IMR-90 (cell line): ENCODE data around the gene IQCK. TPM values are rescaled to one million over a fixed set of nuclear protein-coding genes. Genes with fewer than 3 reads are reported as not detected.
A peak's percentile ranks its signal among the peaks of the same experiment; 100 is the strongest.

ENCODE experiments used
- ATAC-seq: fragments of 200-7000 bp; cut with Tn5 transposase; 2 replicates; pipeline ENCODE4 v1.9.1; 2020; ENCODE audit warnings: low read depth, mild to moderate bottlenecking, moderate library complexity
- BruUV-seq: library from RNA; stranded (reverse); fragments of 400-500 nt; replicated peaks from 2 replicates; lab custom pipeline; 2021; lab: Mats Ljungman, UMichigan
- CTCF ChIA-PET: fragments of 300-600 bp; formaldehyde crosslinking; extraction: SDS; loops from one replicate; lab custom pipeline; 2021; ENCODE audit warnings: antibody characterized with exemption; lab: Yijun Ruan, JAX
- POLR2A ChIA-PET: fragments of 300-600 bp; sonication (Branson Sonifier 250); formaldehyde crosslinking; loops from one replicate; lab custom pipeline; 2022; ENCODE audit warnings: antibody characterized with exemption; ENCODE audit not compliant: unreplicated experiment; lab: Charles Lee
- DNase-seq: peaks from one replicate; pipeline ENCODE4 v3.0.0; 2013
- H2AFZ ChIP-seq: replicated peaks from 2 replicates; pipeline ENCODE3; 2013; ENCODE audit warnings: low read length, mild to moderate bottlenecking; ENCODE audit not compliant: poor library complexity
- H2AK5ac ChIP-seq: 2 replicates; pipeline ENCODE4 v1.6.1; 2013; ENCODE audit warnings: low read depth, low read length, inconsistent platforms
- H2AK9ac ChIP-seq: replicated peaks from 2 replicates; pipeline ENCODE3; 2013; ENCODE audit warnings: mild to moderate bottlenecking, low read depth, low read length, moderate library complexity; ENCODE audit not compliant: poor library complexity
- H2BK120ac ChIP-seq: 2 replicates; pipeline ENCODE4 v1.6.1; 2013; ENCODE audit warnings: low read depth, low read length, inconsistent platforms
- H2BK15ac ChIP-seq: 3 replicates; pipeline ENCODE4 v1.6.1; 2013; ENCODE audit warnings: low read depth, low read length, inconsistent platforms
- H2BK20ac ChIP-seq: 2 replicates; pipeline ENCODE4 v1.6.1; 2013; ENCODE audit warnings: low read depth, mild to moderate bottlenecking, inconsistent platforms, low read length, moderate library complexity
- H2BK5ac ChIP-seq: 2 replicates; pipeline ENCODE4 v1.6.1; 2013; ENCODE audit warnings: mild to moderate bottlenecking, low read depth, low read length, inconsistent platforms; ENCODE audit not compliant: poor library complexity, severe bottlenecking
- H3K14ac ChIP-seq: replicated peaks from 2 replicates; pipeline ENCODE4 v1.6.1; 2013; ENCODE audit warnings: low read depth, low read length, inconsistent platforms
- H3K18ac ChIP-seq: 2 replicates; pipeline ENCODE4 v1.6.1; 2013; ENCODE audit warnings: low read depth, low read length, control low read depth
- H3K23ac ChIP-seq: 2 replicates; pipeline ENCODE4 v1.6.1; 2013; ENCODE audit warnings: low read depth, low read length, inconsistent platforms
- H3K27ac ChIP-seq: 2 replicates; pipeline ENCODE4 v1.5.1; 2013; ENCODE audit warnings: mild to moderate bottlenecking, control low read depth, low read length; ENCODE audit not compliant: insufficient read depth
- H3K27me3 ChIP-seq: 2 replicates; pipeline ENCODE4 v1.6.1; 2013; ENCODE audit warnings: low read length; ENCODE audit not compliant: control insufficient read depth, insufficient read depth
- H3K36me3 ChIP-seq: 2 replicates; pipeline ENCODE4 v1.6.1; 2013; ENCODE audit warnings: low read length, mixed read lengths; ENCODE audit not compliant: control insufficient read depth, insufficient read depth
- H3K4ac ChIP-seq: 2 replicates; pipeline ENCODE4 v1.6.1; 2013; ENCODE audit warnings: low read depth, low read length, inconsistent platforms
- H3K4me1 ChIP-seq: 2 replicates; pipeline ENCODE4 v1.6.1; 2013; ENCODE audit warnings: low read length, mixed read lengths; ENCODE audit not compliant: control insufficient read depth, insufficient read depth
- H3K4me2 ChIP-seq: 2 replicates; pipeline ENCODE4 v1.6.1; 2013; ENCODE audit warnings: low read depth, mild to moderate bottlenecking, control low read depth, low read length, moderate library complexity
- H3K4me3 ChIP-seq: 2 replicates; pipeline ENCODE4 v1.5.1; 2013; ENCODE audit warnings: low read depth, mild to moderate bottlenecking, control low read depth, low read length, moderate library complexity; ENCODE audit not compliant: insufficient read depth
- H3K56ac ChIP-seq: 2 replicates; pipeline ENCODE4 v1.6.1; 2013; ENCODE audit warnings: low read length, inconsistent platforms; ENCODE audit not compliant: insufficient read depth; ENCODE audit errors: extremely low read depth
- H3K79me1 ChIP-seq, 2 experiments: 2 replicates each; pipeline ENCODE4 v1.6.1; 2013; ENCODE audit warnings: low read length in 2 of 2, inconsistent platforms in 1 of 2, low read depth in 1 of 2
- H3K9ac ChIP-seq: 2 replicates; pipeline ENCODE4 v1.6.1; 2013; ENCODE audit warnings: low read depth, low read length, control low read depth
- H3K9me1 ChIP-seq: 2 replicates; pipeline ENCODE4 v1.6.1; 2013; ENCODE audit warnings: low read length, inconsistent platforms; ENCODE audit not compliant: insufficient read depth
- H3K9me3 ChIP-seq: 2 replicates; pipeline ENCODE4 v1.6.1; 2013; ENCODE audit warnings: low read length; ENCODE audit not compliant: control insufficient read depth, insufficient read depth
- H4K20me1 ChIP-seq: 2 replicates; pipeline ENCODE4 v1.6.1; 2013; ENCODE audit warnings: low read length, inconsistent platforms; ENCODE audit not compliant: insufficient read depth
- H4K5ac ChIP-seq: 2 replicates; pipeline ENCODE4 v1.6.1; 2013; ENCODE audit warnings: mild to moderate bottlenecking, low read depth, low read length, control low read depth
- H4K8ac ChIP-seq, 2 experiments: 2 replicates each; pipeline ENCODE4 v1.6.1; 2013; ENCODE audit warnings: low read depth in 2 of 2, low read length in 2 of 2, control low read depth in 1 of 2, inconsistent platforms in 1 of 2
- H4K91ac ChIP-seq: 2 replicates; pipeline ENCODE4 v1.6.1; 2013; ENCODE audit warnings: low read depth, low read length, inconsistent platforms; ENCODE audit not compliant: insufficient read depth
- BHLHE40 ChIP-seq: fragments of 150-350 bp; IDR thresholded peaks from 2 replicates; pipeline ENCODE4 v1.6.1; 2016; ENCODE audit warnings: mild to moderate bottlenecking, low read depth, low read length
- CTCF ChIP-seq: conservative IDR thresholded peaks from 2 replicates; pipeline ENCODE4 v1.5.1; 2012; ENCODE audit warnings: mild to moderate bottlenecking, low read depth, low read length, improper control_type of control experiment
- FOS ChIP-seq: fragments of 150-350 bp; IDR thresholded peaks from 2 replicates; pipeline ENCODE4 v1.6.1; 2016; ENCODE audit warnings: low read depth, low read length
- POLR2A ChIP-seq: IDR thresholded peaks from 2 replicates; pipeline ENCODE4 v1.6.1; 2012; ENCODE audit warnings: mild to moderate bottlenecking, low read depth, low read length
- RCOR1 ChIP-seq: IDR thresholded peaks from 2 replicates; pipeline ENCODE4 v1.6.1; 2012; ENCODE audit warnings: mild to moderate bottlenecking, low read length, improper control_type of control experiment; ENCODE audit not compliant: insufficient replicate concordance
- USF2 ChIP-seq: fragments of 150-350 bp; IDR thresholded peaks from 2 replicates; pipeline ENCODE4 v1.6.1; 2017; ENCODE audit warnings: mild to moderate bottlenecking, antibody characterized with exemption, low read length, low read depth
- WGBS, 2 experiments: methylation state at CpG; one replicate each; pipeline versions ENCODE4 v1.1.5 to v1.1.7; 2013; ENCODE audit warnings: missing lambda C conversion rate in 2 of 2; ENCODE audit not compliant: insufficient read length in 1 of 2; ENCODE audit errors: extremely low coverage in 2 of 2; 5-methylcytosine and 5-hydroxymethylcytosine counted together
- dilution Hi-C: fragments of 300-500 bp; cut with HindIII; formaldehyde crosslinking; loops from one replicate; pipeline ENCODE4 v1.14.3; 2018; ENCODE audit warnings: low sequenced_read_pairs; ENCODE audit not compliant: unreplicated experiment
- in situ Hi-C: fragments of 300-500 bp; cut with MboI; formaldehyde crosslinking; loops from 3 replicates; pipeline ENCODE4 v1.14.3; 2019; ENCODE audit warnings: low sequenced_read_pairs, inconsistent platforms, mixed read lengths
- intact Hi-C: fragments of 100-400 bp; cut with micrococcal nuclease; formaldehyde crosslinking; loops from 2 replicates; pipeline ENCODE4 v1.10.0; 2022
- polyA plus RNA-seq, 3 experiments: library from polyadenylated mRNA; depleted of rRNA; stranded (reverse); fragments of >200 nt; gene quantifications; 2 replicates each; pipeline ENCODE4 v1.2.3, GENCODE V29; 2012; ENCODE audit warnings: low replicate concordance in 1 of 3
- total RNA-seq: library from RNA; depleted of rRNA; stranded (reverse); fragments of >200 nt; gene quantifications from 2 replicates; pipeline ENCODE4 v1.2.3, GENCODE V29; 2012

The IQCK gene
- total and polyA plus RNA-seq, 2 of the 4 experiments (the other 2 are of a cell fraction): 4.1 to 5.4 TPM

- Histone ChIP-seq H3K23ac (peak overlapping the region; percentile 34; the same call in 1 of the 2 replicates), H4K20me1 (no peaks in the 10 kb centered on the region), H2BK15ac (no peak overlapping the region), H3K18ac (no peak overlapping the region), H2BK120ac (no peak overlapping the region), H3K79me1 (no peaks in the 10 kb centered on the region), H3K4me3 (no peak overlapping the region), H2AK9ac (no peak overlapping the region), H3K27me3 (no peaks in the 10 kb centered on the region), H3K36me3 (peaks cover 3% of the 10 kb centered on the region; the same call in 1 of the 2 replicates), H3K27ac (no peak overlapping the region), H3K4me2 (no peak overlapping the region), H4K5ac (no peak overlapping the region), H3K9me3 (no peaks in the 10 kb centered on the region), H2AK5ac (no peak overlapping the region), H3K4me1 (peaks cover 3% of the 10 kb centered on the region; the same call in 1 of the 2 replicates), H2BK5ac (no peak overlapping the region), H4K91ac (no peak overlapping the region), H3K14ac (no peak overlapping the region), H3K9me1 (peaks cover 6% of the 10 kb centered on the region; the same call in 1 of the 2 replicates), H2AFZ (no peak overlapping the region), H3K56ac (no peak overlapping the region), H4K8ac (no peak overlapping the region), H2BK20ac (no peak overlapping the region), H3K4ac (no peak overlapping the region), H3K9ac (no peak overlapping the region)
- in situ Hi-C loops (no loop called here), intact Hi-C loops (no loop called here), dilution Hi-C loops (no loop called here)
- ChIA-PET CTCF (interaction anchor here (0.5 kb wide), 1 partner anchor 165 kb away, joined by 3 read pairs; no protein-coding TSS in a partner anchor), POLR2A (no interaction called here)
- WGBS, 2 experiments: no CpG with 5 or more reads among the region's 16 CpGs
- TF ChIP-seq POLR2A (no peak), USF2 (no peak), RCOR1 (no peak), BHLHE40 (no peak), CTCF (no peak), FOS (no peak)
- ATAC-seq (no peak), DNase-seq (no peak)
- BruUV-seq: no TSS peak
Observed at GRCh38 chr16:19861811-19862327, 143.8 kb downstream of the IQCK start.
